PC-9 (cell line): ENCODE measurements around the gene NXNL1. TPM values are rescaled to one million over a fixed set of nuclear protein-coding genes. Genes with fewer than 3 reads are reported as not detected.

Source experiments
- BruUV-seq: library from RNA; stranded (reverse); fragments of 400-500 nt; replicated peaks from 2 replicates; lab custom pipeline; 2021; lab: Mats Ljungman, UMichigan
- CTCF ChIA-PET: fragments of 300-600 bp; sonication (Branson Sonifier 250); formaldehyde crosslinking; loops from one replicate; lab custom pipeline; 2022; ENCODE audit warnings: antibody characterized with exemption; lab: Charles Lee
- POLR2A ChIA-PET: fragments of 300-600 bp; sonication (Branson Sonifier 250); formaldehyde crosslinking; loops from one replicate; lab custom pipeline; 2022; ENCODE audit warnings: antibody characterized with exemption; ENCODE audit not compliant: unreplicated experiment; lab: Charles Lee
- DNase-seq, 2 experiments: peaks; one replicate each; pipeline versions ENCODE4 v3.0.0 to v3.0.0-alpha.2; 2015 to 2022; ENCODE audit warnings: mixed read lengths in 1 of 2
- H2AFZ ChIP-seq: fragments of 200-600 bp; sonication (generic); 2 replicates; pipeline ENCODE4 v1.8.1; 2017; ENCODE audit warnings: antibody characterized with exemption
- H3F3A ChIP-seq: fragments of 200-600 bp; sonication (generic); 2 replicates; pipeline ENCODE4 v1.8.1; 2017; ENCODE audit warnings: antibody characterized with exemption, mild to moderate bottlenecking, low read depth; ENCODE audit not compliant: insufficient read depth
- H3K27ac ChIP-seq: fragments of 200-600 bp; sonication (generic); 2 replicates; pipeline ENCODE4 v1.6.1; 2016; ENCODE audit warnings: mixed run types
- H3K27me3 ChIP-seq: fragments of 200-600 bp; sonication (generic); 2 replicates; pipeline ENCODE4 v1.6.1; 2016; ENCODE audit warnings: low read depth, mixed run types; ENCODE audit not compliant: insufficient read depth
- H3K36me3 ChIP-seq: fragments of 200-600 bp; sonication (generic); 2 replicates; pipeline ENCODE4 v1.6.1; 2016; ENCODE audit warnings: low read depth, mixed run types
- H3K4me1 ChIP-seq: fragments of 200-600 bp; sonication (generic); replicated peaks from 2 replicates; pipeline ENCODE4 v1.6.1; 2016; ENCODE audit warnings: mixed run types; ENCODE audit not compliant: insufficient read depth
- H3K4me2 ChIP-seq: fragments of 200-600 bp; sonication (generic); 2 replicates; pipeline ENCODE4 v1.6.1; 2017; ENCODE audit warnings: mixed run types
- H3K4me3 ChIP-seq: fragments of 200-600 bp; sonication (generic); 2 replicates; pipeline ENCODE4 v1.6.1; 2016; ENCODE audit warnings: mixed run types
- H3K79me2 ChIP-seq: fragments of 200-600 bp; sonication (generic); 2 replicates; pipeline ENCODE4 v1.6.1; 2017; ENCODE audit warnings: low read depth, mixed run types
- H3K9me2 ChIP-seq: fragments of 200-600 bp; sonication (generic); 2 replicates; pipeline ENCODE4 v1.8.1; 2017; ENCODE audit warnings: mild to moderate bottlenecking; ENCODE audit not compliant: insufficient read depth
- H3K9me3 ChIP-seq: fragments of 200-600 bp; sonication (generic); 2 replicates; pipeline ENCODE4 v1.8.1; 2016; ENCODE audit warnings: low read depth; ENCODE audit not compliant: insufficient read depth
- H4K20me1 ChIP-seq: fragments of 200-600 bp; sonication (generic); 2 replicates; pipeline ENCODE4 v1.8.1; 2017; ENCODE audit not compliant: insufficient read depth
- EZH2 ChIP-seq: fragments of 200-600 bp; sonication (generic); IDR thresholded peaks from 2 replicates; pipeline ENCODE4 v1.8.0; 2017; ENCODE audit warnings: antibody characterized with exemption, low read depth
- intact Hi-C: fragments of 100-400 bp; cut with micrococcal nuclease; formaldehyde crosslinking; loops from one replicate; pipeline ENCODE4 v1.10.0; 2022; ENCODE audit not compliant: unreplicated experiment
- total RNA-seq: library from RNA; stranded (reverse); gene quantifications from 2 replicates; pipeline ENCODE4 v1.2.3, GENCODE V29; 2021
- TF ChIP-seq, protein P1 (sequence below): fragments of 200-600 bp; sonication (generic); conservative IDR thresholded peaks from 2 replicates; pipeline ENCODE4 v1.6.1; 2017; ENCODE audit warnings: mixed run types, antibody characterized with exemption, mild to moderate bottlenecking, moderate library complexity

Gene NXNL1
- total RNA-seq, 1 experiment from 2014 or later, result not detected

DNA sequence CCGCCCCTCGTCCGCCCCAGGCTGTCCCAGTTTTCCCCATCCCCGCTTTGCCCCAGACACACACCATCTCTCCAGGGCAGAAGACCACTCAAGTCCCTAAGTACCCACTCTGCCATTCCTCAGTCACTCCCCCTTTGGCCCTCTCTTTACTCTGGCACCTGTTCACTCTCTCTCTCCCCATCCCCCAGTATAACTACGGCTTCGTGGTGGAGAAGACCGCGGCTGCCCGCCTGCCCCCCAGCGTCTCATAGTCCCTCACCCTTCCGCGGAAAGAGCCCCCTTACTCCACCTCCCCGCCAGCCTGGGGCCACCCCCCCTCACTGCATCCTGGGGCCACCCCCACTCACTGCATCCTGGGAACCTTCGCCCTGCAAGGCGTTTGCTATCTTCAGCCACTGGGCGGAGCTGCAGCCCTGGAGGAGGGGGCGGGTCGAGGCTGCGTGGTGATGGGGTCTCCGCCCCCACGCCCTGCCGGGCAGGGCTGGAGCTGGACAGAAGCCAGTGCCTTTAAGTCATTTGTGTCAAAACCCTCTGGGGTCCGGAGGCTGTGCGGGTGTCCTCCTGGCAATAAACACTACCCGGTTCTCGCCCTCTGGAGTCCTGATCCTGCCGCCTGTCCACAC lies 35.9 kb downstream of the NXNL1 start:
- ChIA-PET CTCF (no interaction called here), POLR2A (no interaction called here)
- H3K9me2 ChIP-seq, result no peaks in the 10 kb centered on the region
- intact Hi-C loops, result no loop called here
- H3K4me3 ChIP-seq, result no peak overlapping the region
- no peaks in the 10 kb centered on the region for H3K27me3 ChIP-seq
- H4K20me1 ChIP-seq, result no peaks in the 10 kb centered on the region
- H3F3A ChIP-seq, result peaks cover 23% of the 10 kb centered on the region; the same call in 1 of the 2 replicates
- H3K4me1 ChIP-seq, result 0 out of 2 replicates have a peak, but pooled peaks cover 6% of the 10 kb centered on the region
- TF ChIP-seq, protein P1, sequence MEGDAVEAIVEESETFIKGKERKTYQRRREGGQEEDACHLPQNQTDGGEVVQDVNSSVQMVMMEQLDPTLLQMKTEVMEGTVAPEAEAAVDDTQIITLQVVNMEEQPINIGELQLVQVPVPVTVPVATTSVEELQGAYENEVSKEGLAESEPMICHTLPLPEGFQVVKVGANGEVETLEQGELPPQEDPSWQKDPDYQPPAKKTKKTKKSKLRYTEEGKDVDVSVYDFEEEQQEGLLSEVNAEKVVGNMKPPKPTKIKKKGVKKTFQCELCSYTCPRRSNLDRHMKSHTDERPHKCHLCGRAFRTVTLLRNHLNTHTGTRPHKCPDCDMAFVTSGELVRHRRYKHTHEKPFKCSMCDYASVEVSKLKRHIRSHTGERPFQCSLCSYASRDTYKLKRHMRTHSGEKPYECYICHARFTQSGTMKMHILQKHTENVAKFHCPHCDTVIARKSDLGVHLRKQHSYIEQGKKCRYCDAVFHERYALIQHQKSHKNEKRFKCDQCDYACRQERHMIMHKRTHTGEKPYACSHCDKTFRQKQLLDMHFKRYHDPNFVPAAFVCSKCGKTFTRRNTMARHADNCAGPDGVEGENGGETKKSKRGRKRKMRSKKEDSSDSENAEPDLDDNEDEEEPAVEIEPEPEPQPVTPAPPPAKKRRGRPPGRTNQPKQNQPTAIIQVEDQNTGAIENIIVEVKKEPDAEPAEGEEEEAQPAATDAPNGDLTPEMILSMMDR, result 0 out of 2 replicates have a peak, but pooled peaks have one; percentile 34
- TF ChIP-seq EZH2, result no peak
- no peak overlapping the region for H3K27ac ChIP-seq
- no peaks in the 10 kb centered on the region for H3K9me3 ChIP-seq
- H3K79me2 ChIP-seq, result 0 out of 2 replicates have a peak, but pooled peaks cover 5% of the 10 kb centered on the region
- DNase-seq, result no peak
- no TSS peak for BruUV-seq
- H3K4me2 ChIP-seq, result no peak overlapping the region
- H3K36me3 ChIP-seq, result 0 out of 2 replicates have a peak, but pooled peaks cover 4% of the 10 kb centered on the region
- H2AFZ ChIP-seq, result no peak overlapping the region

DNA sequence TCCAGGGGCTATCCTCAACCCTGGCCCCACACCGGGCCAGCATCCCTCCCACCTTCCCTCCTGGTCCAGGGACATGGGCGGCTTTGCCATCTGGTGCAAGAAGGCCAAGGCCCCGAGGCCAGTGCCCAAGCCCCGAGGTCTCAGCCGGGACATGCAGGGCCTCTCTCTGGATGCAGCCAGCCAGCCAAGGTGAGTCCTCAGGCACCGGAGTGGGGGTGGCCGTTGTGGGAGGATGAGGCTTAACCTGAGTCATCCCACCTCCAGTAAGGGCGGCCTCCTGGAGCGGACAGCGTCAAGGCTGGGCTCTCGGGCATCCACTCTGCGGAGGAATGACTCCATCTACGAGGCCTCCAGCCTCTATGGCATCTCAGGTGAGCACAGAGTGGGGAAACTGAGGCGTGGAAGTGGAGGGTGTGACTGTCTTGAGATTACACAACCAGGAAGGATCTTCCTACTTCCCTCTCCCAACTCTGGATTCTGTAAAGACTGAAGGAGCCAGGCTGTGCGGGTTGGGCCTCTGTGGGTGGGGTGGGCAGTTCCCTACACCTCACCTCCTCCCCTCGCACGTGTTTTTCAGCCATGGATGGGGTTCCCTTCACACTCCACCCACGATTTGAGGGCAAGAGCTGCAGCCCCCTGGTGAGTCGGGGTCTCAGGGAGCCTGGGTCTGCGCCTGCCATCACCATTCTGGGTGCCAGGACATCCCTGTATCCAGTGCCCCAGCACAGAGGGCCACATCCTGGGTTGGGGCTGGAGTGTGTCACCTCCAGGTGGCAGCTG lies 37.1 kb downstream of the NXNL1 start:
- H3K27me3 ChIP-seq, result no peaks in the 10 kb centered on the region
- TF ChIP-seq, protein P1, result no peak
- no peak for TF ChIP-seq EZH2
- no peaks in the 10 kb centered on the region for H3K9me2 ChIP-seq
- ChIA-PET POLR2A (no interaction called here), CTCF (no interaction called here)
- H4K20me1 ChIP-seq, result no peaks in the 10 kb centered on the region
- H3F3A ChIP-seq, result peaks cover 32% of the 10 kb centered on the region; the same call in 1 of the 2 replicates
- H3K4me3 ChIP-seq, result no peak overlapping the region
- no peaks in the 10 kb centered on the region for H3K9me3 ChIP-seq
- H2AFZ ChIP-seq, result no peak overlapping the region
- 0 out of 2 replicates have a peak, but pooled peaks cover 4% of the 10 kb centered on the region for H3K36me3 ChIP-seq
- intact Hi-C loops, result no loop called here
- BruUV-seq, result no TSS peak
- no peak for DNase-seq
- no peak overlapping the region for H3K27ac ChIP-seq
- 0 out of 2 replicates have a peak, but pooled peaks cover 5% of the 10 kb centered on the region for H3K79me2 ChIP-seq
- H3K4me2 ChIP-seq, result no peak overlapping the region
- peaks cover 13% of the 10 kb centered on the region for H3K4me1 ChIP-seq

DNA sequence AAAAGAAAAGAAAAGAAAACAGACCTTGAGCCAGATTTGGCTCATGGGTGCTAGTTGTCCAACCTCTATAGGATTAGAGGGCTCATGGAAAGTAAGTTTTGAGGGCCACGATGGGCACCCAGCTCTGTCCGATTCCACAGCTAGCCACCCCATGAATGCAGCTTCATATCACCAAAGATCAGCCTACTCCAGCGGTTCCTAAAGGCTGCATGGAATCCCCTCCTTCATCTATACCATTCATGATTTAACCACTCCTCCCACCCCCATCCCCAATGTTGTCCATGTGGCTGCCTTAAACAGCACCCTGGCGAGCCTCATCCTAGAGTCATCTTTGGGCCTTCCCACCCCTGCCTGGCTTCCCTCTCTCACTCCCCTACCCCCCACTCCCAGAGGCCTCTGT lies 38.8 kb downstream of the NXNL1 start:
- ChIA-PET POLR2A (no interaction called here), CTCF (no interaction called here)
- TF ChIP-seq, protein P1, result no peak
- no peak for TF ChIP-seq EZH2
- no peaks in the 10 kb centered on the region for H3K9me3 ChIP-seq
- H3F3A ChIP-seq, result peaks cover 36% of the 10 kb centered on the region; the same call in 1 of the 2 replicates
- H2AFZ ChIP-seq, result no peak overlapping the region
- H3K4me2 ChIP-seq, result no peak overlapping the region
- 0 out of 2 replicates have a peak, but pooled peaks cover 4% of the 10 kb centered on the region for H3K36me3 ChIP-seq
- no TSS peak for BruUV-seq
- intact Hi-C loops, result no loop called here
- no peak overlapping the region for H3K27ac ChIP-seq
- H3K79me2 ChIP-seq, result 0 out of 2 replicates have a peak, but pooled peaks cover 5% of the 10 kb centered on the region
- peaks cover 15% of the 10 kb centered on the region for H3K4me1 ChIP-seq
- no peaks in the 10 kb centered on the region for H4K20me1 ChIP-seq
- no peak overlapping the region for H3K4me3 ChIP-seq
- DNase-seq, result no peak
- no peaks in the 10 kb centered on the region for H3K27me3 ChIP-seq
- no peaks in the 10 kb centered on the region for H3K9me2 ChIP-seq
